Measurements from ENCODE around the gene STAU1. TPM values are rescaled to one million over a fixed set of nuclear protein-coding genes. Genes with fewer than 3 reads are reported as not detected.

Gene STAU1
- polyA plus RNA-seq, 3 donors = 17.3 to 34.2 (median 24.0) TPM

- H3K79me2 ChIP-seq (ENCODE audit: insufficient read depth, low read length) = peaks cover 4% of the 10 kb centered on the region
- Mint-ChIP-seq H3K9me3 (no peaks in the 10 kb centered on the region), H3K27ac (peak overlapping the region in 3 of 7 donors; percentile 9 to 71 (median 22)), H3K4me3 (no peak overlapping the region), H3K36me3 (peaks cover 61 to 85% of the 10 kb centered on the region in 2 donors), H3K27me3 (ENCODE audit: low read depth in 3 of 3) (no peaks in the 10 kb centered on the region), H3K4me1 (no peaks in the 10 kb centered on the region)
- WGBS (ENCODE audit: insufficient coverage) = no CpG with 5 or more reads among the region's 3 CpGs
- H3K36me3 ChIP-seq (replicated peaks in 1 of 2; ENCODE audit: control insufficient read depth in 1 of 2, insufficient read depth in 2 of 2, low read length in 2 of 2) = peaks cover 47 to 75% of the 10 kb centered on the region in 2 donors
- no peaks in the 10 kb centered on the region for H3K9me3 ChIP-seq (replicated peaks in 1 of 2; ENCODE audit: control insufficient read depth in 1 of 2, insufficient read depth in 1 of 2, low read length in 2 of 2)
- no peak overlapping the region for H3K9ac ChIP-seq (ENCODE audit: insufficient read depth, low read length, poor library complexity, severe bottlenecking)
- no peak overlapping the region for H3K4me2 ChIP-seq (replicated peaks; ENCODE audit: extremely low read depth, low read length, poor library complexity, severe bottlenecking)
- intact Hi-C loops (cut with micrococcal nuclease) = loop anchor here (1.0 to 10.0 kb wide), 2 partner anchors 81 to 84 kb away; partner anchors contain the start of gene DDX27 (in 1 of the 2)
- no peaks in the 10 kb centered on the region for H3K4me1 ChIP-seq (ENCODE audit: control insufficient read depth in 1 of 2, insufficient read depth in 2 of 2, low read length in 2 of 2)
- no peak overlapping the region for H2AFZ ChIP-seq (ENCODE audit: insufficient read depth, low read depth, low read length, poor library complexity, severe bottlenecking)
- TF ChIP-seq, protein P1, sequence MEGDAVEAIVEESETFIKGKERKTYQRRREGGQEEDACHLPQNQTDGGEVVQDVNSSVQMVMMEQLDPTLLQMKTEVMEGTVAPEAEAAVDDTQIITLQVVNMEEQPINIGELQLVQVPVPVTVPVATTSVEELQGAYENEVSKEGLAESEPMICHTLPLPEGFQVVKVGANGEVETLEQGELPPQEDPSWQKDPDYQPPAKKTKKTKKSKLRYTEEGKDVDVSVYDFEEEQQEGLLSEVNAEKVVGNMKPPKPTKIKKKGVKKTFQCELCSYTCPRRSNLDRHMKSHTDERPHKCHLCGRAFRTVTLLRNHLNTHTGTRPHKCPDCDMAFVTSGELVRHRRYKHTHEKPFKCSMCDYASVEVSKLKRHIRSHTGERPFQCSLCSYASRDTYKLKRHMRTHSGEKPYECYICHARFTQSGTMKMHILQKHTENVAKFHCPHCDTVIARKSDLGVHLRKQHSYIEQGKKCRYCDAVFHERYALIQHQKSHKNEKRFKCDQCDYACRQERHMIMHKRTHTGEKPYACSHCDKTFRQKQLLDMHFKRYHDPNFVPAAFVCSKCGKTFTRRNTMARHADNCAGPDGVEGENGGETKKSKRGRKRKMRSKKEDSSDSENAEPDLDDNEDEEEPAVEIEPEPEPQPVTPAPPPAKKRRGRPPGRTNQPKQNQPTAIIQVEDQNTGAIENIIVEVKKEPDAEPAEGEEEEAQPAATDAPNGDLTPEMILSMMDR (IDR thresholded peaks at IDR 0.05) = no peak
- H3K27me3 ChIP-seq (ENCODE audit: control insufficient read depth in 2 of 2, insufficient read depth in 2 of 2, low read length in 2 of 2) = no peaks in the 10 kb centered on the region
- no peak for DNase-seq
- peaks cover 35% of the 10 kb centered on the region for H4K20me1 ChIP-seq (ENCODE audit: insufficient read depth, low read length)
- H3K4me3 ChIP-seq (replicated peaks in 1 of 3; ENCODE audit: low read depth in 2 of 3, low read length in 3 of 3) = no peak overlapping the region
- peak overlapping the region in 1 of 2 donors; percentile 24 for H3K27ac ChIP-seq (ENCODE audit: low read depth in 1 of 2, low read length in 2 of 2)
These were observed 54.6 kb downstream of the STAU1 start for GRCh38 chr20:49133571-49133970.

DNA sequence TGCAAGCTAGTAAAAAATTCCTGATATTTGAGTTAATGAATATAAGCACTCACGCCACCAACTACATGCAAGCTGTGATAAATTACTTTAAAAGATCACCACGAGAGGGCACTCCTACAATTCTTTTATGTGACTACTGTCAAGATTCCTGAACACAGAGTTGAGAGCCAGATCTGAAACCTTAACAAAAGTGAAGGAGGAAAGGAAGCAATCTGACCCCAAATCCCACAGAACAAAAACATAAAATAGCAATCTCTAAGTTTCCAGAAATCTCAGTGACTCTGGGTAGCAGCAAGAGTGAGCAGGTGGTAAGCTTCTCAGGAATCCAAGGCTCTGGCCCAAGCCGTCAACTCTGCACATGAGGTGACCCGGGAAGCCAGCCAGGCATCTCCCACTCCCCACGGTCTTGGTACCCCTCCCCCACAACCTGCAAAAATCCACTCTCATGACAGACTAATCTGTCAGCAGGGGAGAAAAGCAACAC lies 55.1 kb downstream of the STAU1 start:
- Histone ChIP-seq H3K79me2 (ENCODE audit: insufficient read depth, low read length) (peaks cover 3% of the 10 kb centered on the region), H3K4me2 (replicated peaks; ENCODE audit: extremely low read depth, low read length, poor library complexity, severe bottlenecking) (no peak overlapping the region), H3K4me1 (ENCODE audit: control insufficient read depth in 1 of 2, insufficient read depth in 2 of 2, low read length in 2 of 2) (no peaks in the 10 kb centered on the region), H3K9me3 (replicated peaks in 1 of 2; ENCODE audit: control insufficient read depth in 1 of 2, insufficient read depth in 1 of 2, low read length in 2 of 2) (no peaks in the 10 kb centered on the region), H3K4me3 (replicated peaks in 1 of 3; ENCODE audit: low read depth in 2 of 3, low read length in 3 of 3) (no peak overlapping the region), H2AFZ (ENCODE audit: insufficient read depth, low read depth, low read length, poor library complexity, severe bottlenecking) (no peak overlapping the region), H4K20me1 (ENCODE audit: insufficient read depth, low read length) (peaks cover 32% of the 10 kb centered on the region), H3K27me3 (ENCODE audit: control insufficient read depth in 2 of 2, insufficient read depth in 2 of 2, low read length in 2 of 2) (no peaks in the 10 kb centered on the region), H3K27ac (ENCODE audit: low read depth in 1 of 2, low read length in 2 of 2) (peak overlapping the region in 1 of 2 donors; percentile 24), H3K9ac (ENCODE audit: insufficient read depth, low read length, poor library complexity, severe bottlenecking) (no peak overlapping the region), H3K36me3 (replicated peaks in 1 of 2; ENCODE audit: control insufficient read depth in 1 of 2, insufficient read depth in 2 of 2, low read length in 2 of 2) (peaks cover 51 to 78% of the 10 kb centered on the region in 2 donors)
- peak; percentile 19 to 45 (median 26) for DNase-seq
- no peaks in the 10 kb centered on the region for H3K27me3 Mint-ChIP-seq (ENCODE audit: low read depth in 3 of 3)
- H3K4me1 Mint-ChIP-seq = no peaks in the 10 kb centered on the region
- H3K4me3 Mint-ChIP-seq = no peak overlapping the region
- 52% methylated on average over 3 of the region's 5 CpGs for WGBS (ENCODE audit: insufficient coverage)
- H3K27ac Mint-ChIP-seq = peak overlapping the region in 1 of 7 donors; percentile 9
- no peaks in the 10 kb centered on the region for H3K9me3 Mint-ChIP-seq
- TF ChIP-seq, protein P1 (IDR thresholded peaks at IDR 0.05) = peak; percentile 53
- peaks cover 61 to 90% of the 10 kb centered on the region in 2 donors for H3K36me3 Mint-ChIP-seq
- intact Hi-C loops (cut with micrococcal nuclease) = loop anchor here (1.0 to 10.0 kb wide), 2 partner anchors 82 to 84 kb away; partner anchors contain the start of gene DDX27 (in 1 of the 2)

All from CD14-positive monocyte (primary cell).